HL-60 (cell line): Measurements from ENCODE around the gene FASTK.

Source experiments
- DNase-seq, 2 experiments: peaks; one replicate each; pipeline ENCODE4 v3.0.0-alpha.2; 2010 to 2020; ENCODE audit warnings: low read depth in 1 of 2, low spot score in 1 of 2
- H3K27ac ChIP-seq: fragments of 250-450 bp; sonication (Bioruptor Pico); replicated peaks from 2 replicates; pipeline ENCODE4 v1.5.1; 2020; ENCODE audit warnings: mild to moderate bottlenecking, moderate library complexity
- H3K27me3 ChIP-seq: fragments of 250-450 bp; sonication (Bioruptor Pico); 2 replicates; pipeline ENCODE4 v1.5.1; 2021; ENCODE audit warnings: mild to moderate bottlenecking, moderate library complexity; ENCODE audit not compliant: insufficient read depth, poor library complexity, severe bottlenecking
- H3K4me3 ChIP-seq: replicated peaks from 2 replicates; pipeline ENCODE4 v1.5.1; 2011; ENCODE audit warnings: mild to moderate bottlenecking, control low read depth, low read length; ENCODE audit not compliant: insufficient read depth
- GABPA ChIP-seq: IDR thresholded peaks from 2 replicates; pipeline ENCODE4 v1.6.1; 2012; ENCODE audit warnings: low read depth
- POLR2AphosphoS5 ChIP-seq: IDR thresholded peaks from 2 replicates; pipeline ENCODE4 v1.6.1; 2012; ENCODE audit warnings: low read depth
- SPI1 ChIP-seq: IDR thresholded peaks from 2 replicates; pipeline ENCODE4 v1.6.1; 2012; ENCODE audit warnings: low read depth, mild to moderate bottlenecking, borderline replicate concordance
- TF ChIP-seq, protein P1 (sequence below): IDR thresholded peaks from one replicate; pipeline ENCODE4 v1.5.1; 2011; ENCODE audit warnings: low read length, control low read depth, inconsistent platforms; ENCODE audit not compliant: insufficient read depth
- TF ChIP-seq, protein P2 (sequence below): IDR thresholded peaks from 2 replicates; pipeline ENCODE4 v1.6.1; 2012; ENCODE audit warnings: low read depth; ENCODE audit not compliant: insufficient replicate concordance

Gene FASTK

DNA sequence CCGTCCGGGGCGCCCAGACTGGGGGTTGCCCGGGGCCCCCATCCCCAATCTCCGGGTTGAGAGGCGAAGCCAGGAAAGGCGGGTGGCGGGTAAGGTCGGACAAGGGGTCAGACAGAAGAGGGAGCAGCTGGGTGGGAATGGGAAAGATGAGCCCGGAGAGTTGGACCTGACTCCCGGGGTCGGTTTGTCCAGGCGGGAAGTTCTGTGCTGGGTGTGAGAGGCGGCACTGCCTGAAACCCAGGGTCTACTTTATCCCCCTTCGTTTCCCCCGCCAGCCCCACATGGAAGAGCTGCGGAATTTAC lies 20.5 kb downstream of the FASTK start:
- no peaks in the 10 kb centered on the region for H3K27me3 ChIP-seq
- TF ChIP-seq SPI1 (no peak), POLR2AphosphoS5 (no peak), GABPA (no peak)
- TF ChIP-seq, protein P1, sequence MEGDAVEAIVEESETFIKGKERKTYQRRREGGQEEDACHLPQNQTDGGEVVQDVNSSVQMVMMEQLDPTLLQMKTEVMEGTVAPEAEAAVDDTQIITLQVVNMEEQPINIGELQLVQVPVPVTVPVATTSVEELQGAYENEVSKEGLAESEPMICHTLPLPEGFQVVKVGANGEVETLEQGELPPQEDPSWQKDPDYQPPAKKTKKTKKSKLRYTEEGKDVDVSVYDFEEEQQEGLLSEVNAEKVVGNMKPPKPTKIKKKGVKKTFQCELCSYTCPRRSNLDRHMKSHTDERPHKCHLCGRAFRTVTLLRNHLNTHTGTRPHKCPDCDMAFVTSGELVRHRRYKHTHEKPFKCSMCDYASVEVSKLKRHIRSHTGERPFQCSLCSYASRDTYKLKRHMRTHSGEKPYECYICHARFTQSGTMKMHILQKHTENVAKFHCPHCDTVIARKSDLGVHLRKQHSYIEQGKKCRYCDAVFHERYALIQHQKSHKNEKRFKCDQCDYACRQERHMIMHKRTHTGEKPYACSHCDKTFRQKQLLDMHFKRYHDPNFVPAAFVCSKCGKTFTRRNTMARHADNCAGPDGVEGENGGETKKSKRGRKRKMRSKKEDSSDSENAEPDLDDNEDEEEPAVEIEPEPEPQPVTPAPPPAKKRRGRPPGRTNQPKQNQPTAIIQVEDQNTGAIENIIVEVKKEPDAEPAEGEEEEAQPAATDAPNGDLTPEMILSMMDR: no peak
- TF ChIP-seq, protein P2, sequence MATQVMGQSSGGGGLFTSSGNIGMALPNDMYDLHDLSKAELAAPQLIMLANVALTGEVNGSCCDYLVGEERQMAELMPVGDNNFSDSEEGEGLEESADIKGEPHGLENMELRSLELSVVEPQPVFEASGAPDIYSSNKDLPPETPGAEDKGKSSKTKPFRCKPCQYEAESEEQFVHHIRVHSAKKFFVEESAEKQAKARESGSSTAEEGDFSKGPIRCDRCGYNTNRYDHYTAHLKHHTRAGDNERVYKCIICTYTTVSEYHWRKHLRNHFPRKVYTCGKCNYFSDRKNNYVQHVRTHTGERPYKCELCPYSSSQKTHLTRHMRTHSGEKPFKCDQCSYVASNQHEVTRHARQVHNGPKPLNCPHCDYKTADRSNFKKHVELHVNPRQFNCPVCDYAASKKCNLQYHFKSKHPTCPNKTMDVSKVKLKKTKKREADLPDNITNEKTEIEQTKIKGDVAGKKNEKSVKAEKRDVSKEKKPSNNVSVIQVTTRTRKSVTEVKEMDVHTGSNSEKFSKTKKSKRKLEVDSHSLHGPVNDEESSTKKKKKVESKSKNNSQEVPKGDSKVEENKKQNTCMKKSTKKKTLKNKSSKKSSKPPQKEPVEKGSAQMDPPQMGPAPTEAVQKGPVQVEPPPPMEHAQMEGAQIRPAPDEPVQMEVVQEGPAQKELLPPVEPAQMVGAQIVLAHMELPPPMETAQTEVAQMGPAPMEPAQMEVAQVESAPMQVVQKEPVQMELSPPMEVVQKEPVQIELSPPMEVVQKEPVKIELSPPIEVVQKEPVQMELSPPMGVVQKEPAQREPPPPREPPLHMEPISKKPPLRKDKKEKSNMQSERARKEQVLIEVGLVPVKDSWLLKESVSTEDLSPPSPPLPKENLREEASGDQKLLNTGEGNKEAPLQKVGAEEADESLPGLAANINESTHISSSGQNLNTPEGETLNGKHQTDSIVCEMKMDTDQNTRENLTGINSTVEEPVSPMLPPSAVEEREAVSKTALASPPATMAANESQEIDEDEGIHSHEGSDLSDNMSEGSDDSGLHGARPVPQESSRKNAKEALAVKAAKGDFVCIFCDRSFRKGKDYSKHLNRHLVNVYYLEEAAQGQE: no peak
- DNase-seq: no peak
- peak overlapping the region; percentile 66 for H3K27ac ChIP-seq
- peak overlapping the region; percentile 84 for H3K4me3 ChIP-seq

DNA sequence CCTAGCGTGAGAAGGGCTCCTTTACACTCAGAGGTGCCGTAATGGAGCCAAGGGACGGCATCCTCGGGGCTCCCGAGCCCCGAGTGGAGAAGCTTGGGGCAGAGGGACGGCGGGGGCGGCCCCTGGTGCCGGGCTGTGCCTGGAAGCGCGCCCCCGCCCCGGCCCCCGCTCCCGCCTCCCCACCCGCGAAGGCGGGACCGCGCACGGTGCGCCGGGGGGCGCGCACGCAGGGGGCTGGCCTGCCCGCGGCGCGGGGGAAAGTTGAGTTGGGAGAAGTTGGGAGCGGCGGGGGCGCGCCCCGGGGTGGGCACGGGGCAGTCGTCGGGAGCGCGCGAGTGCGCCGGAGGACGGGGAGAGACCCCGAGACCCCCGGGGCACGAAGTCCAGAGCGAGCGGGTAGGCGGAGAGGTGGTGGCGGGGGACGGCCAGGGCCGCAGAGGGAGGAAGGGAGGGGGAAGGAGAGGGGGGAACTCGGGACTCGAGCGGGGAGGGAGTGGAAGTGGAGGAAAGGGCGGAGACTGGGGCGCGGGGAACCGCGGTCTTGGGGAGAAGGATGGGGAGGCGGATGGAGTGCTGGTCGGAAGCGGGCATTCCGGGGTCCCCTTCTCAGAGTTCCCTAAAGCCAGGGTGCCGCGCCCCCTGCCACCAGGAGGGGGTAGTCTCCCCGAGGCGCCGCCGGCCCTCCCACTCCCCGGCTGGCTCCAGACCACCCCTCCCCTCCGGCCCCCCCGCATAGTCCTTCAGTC lies 21.1 kb downstream of the FASTK start, which contains the start of gene SLC4A2:
Gene SLC4A2 (plus strand): TSS at position 223 of the 746 bp plus-strand sequence. CDS start 2,399 bp downstream, outside the sequence.
- peak within 1 kb of the TSS; percentile 71 for H3K27ac ChIP-seq
- peak; percentile 81 to 86 for DNase-seq
- TF ChIP-seq SPI1: 0 out of 2 replicates have a peak, but pooled peaks have one; percentile 37
- TF ChIP-seq, protein P1: no peak
- no peak for TF ChIP-seq POLR2AphosphoS5
- TF ChIP-seq, protein P2: no peak
- 0 out of 2 replicates have a peak, but pooled peaks have one; percentile 20 for TF ChIP-seq GABPA

DNA sequence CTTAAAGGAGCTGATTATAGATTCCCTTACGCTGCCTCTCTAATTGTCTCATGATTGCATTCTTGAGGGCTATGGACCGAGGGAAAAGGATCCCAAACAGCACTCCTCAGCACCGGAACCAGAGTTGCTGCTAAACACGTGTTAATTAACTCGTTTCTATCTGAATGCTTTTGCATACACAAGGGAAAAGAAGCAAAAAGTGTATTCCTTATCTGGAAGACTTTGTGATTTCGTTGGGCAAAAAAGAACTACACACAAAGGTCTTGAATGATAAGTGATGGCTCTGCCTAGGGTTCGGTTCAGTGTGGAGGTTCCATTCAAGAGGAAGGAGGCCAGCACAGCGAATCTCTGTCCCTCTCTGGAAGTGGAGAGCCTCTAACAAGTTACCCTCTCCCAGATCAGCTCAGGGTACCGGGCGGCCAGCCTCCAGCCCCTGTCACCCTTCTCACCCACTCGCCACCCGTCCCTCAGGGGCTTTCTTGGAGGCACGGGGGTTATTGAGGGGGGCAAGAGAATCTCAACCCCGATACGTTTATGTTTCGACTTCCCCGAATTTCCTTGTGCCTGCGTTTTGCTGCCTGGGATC lies 21.7 kb downstream of the FASTK start:
- Histone ChIP-seq H3K27ac (peak overlapping the region; percentile 71), H3K27me3 (no peaks in the 10 kb centered on the region), H3K4me3 (peak overlapping the region; percentile 84)
- DNase-seq: no peak
- TF ChIP-seq POLR2AphosphoS5: no peak
- TF ChIP-seq, protein P1: no peak
- TF ChIP-seq, protein P2: no peak
- TF ChIP-seq SPI1: no peak
- TF ChIP-seq GABPA: no peak

More for the DNA sequence above, 21.1 kb downstream of the FASTK start, which contains the start of gene SLC4A2:
- peak within 1 kb of the TSS; percentile 84 for H3K4me3 ChIP-seq
- no peaks in the 10 kb centered on the region for H3K27me3 ChIP-seq
